Activated naive CD8-positive, alpha-beta T cell treated with anti-CD3 and anti-CD28 coated beads, Interleukin-2, amount 10 ng/mL, durations not matched to agents 7 days and 5 days (primary cell): ENCODE data around the gene NUTM2D. TPM values are rescaled to one million over a fixed set of nuclear protein-coding genes. Genes with fewer than 3 reads are reported as not detected.
"Not testable (repeated sequence)": the region's sequence is repeated elsewhere in the genome, so short reads cannot be mapped to it uniquely, and the experiment has no call there.

Source experiments
- ATAC-seq: fragments of 150-1000 bp; cut with Tn5 transposase; one replicate; pipeline ENCODE4 v1.10.0; 2021; ENCODE audit warnings: low read depth, moderate library complexity
- POLR2A ChIA-PET: fragments of 350-600 bp; sonication (Branson Sonifier 250); formaldehyde crosslinking; loops from one replicate; lab custom pipeline; 2021; ENCODE audit warnings: antibody characterized with exemption; lab: Charles Lee
- DNase-seq: peaks from one replicate; pipeline ENCODE4 v3.0.0; 2021
- H3K27ac Mint-ChIP-seq: one replicate; pipeline ENCODE4 v1.8.0; 2022; ENCODE audit warnings: mild to moderate bottlenecking, mixed read lengths
- H3K27me3 Mint-ChIP-seq: one replicate; pipeline ENCODE4 v1.8.0; 2022; ENCODE audit warnings: mild to moderate bottlenecking, moderate library complexity, mixed read lengths
- H3K36me3 Mint-ChIP-seq: one replicate; pipeline ENCODE4 v1.8.0; 2021; ENCODE audit warnings: mild to moderate bottlenecking, mixed read lengths
- H3K4me1 Mint-ChIP-seq: one replicate; pipeline ENCODE4 v1.8.0; 2021; ENCODE audit warnings: mixed read lengths
- H3K4me3 Mint-ChIP-seq: one replicate; pipeline ENCODE4 v1.8.0; 2022; ENCODE audit warnings: mild to moderate bottlenecking, moderate library complexity, mixed read lengths
- H3K9me3 Mint-ChIP-seq: one replicate; pipeline ENCODE4 v1.8.0; 2021; ENCODE audit warnings: mixed read lengths
- total RNA-seq, 2 experiments: library from RNA; stranded (reverse); gene quantifications; one replicate each; pipeline ENCODE4 v1.2.3, GENCODE V29; 2021

Gene NUTM2D
- total RNA-seq, 2 experiments from 2014 or later, result 2.6 to 4.1 TPM

DNA sequence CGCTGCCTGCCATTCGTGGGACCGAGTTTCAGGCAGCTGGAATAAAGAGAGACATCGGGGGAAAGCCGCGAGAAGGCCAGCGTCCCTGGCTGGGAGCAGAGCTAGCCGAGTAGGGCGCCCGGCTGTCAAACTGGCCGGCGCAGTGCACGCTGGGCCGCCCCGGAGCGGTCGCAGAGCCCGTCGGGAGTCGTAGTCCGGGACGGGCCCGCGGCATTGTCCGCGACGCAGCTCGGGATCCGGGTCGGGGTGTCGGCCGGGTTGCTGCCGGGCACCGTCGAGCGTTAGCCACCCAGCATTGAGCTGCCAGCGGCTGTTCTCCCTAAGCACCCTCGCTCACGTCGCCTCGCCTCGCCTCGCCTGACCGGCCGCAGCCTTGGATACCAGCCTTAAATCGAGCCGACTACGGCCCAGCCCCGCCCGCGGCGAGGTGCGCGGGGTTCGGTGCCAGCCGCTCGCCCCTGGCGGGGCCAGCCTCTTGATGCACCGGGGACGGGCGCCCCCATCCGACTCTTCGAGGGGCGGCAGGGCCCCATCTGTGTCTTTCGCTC is 14.8 kb upstream of the NUTM2D start:
- peak; percentile 89 for DNase-seq
- Mint-ChIP-seq H3K27ac (peak overlapping the region; percentile 78), H3K4me3 (peak overlapping the region; percentile 75), H3K4me1 (peaks cover 12% of the 10 kb centered on the region)
- POLR2A ChIA-PET, H3K27me3 Mint-ChIP-seq, H3K9me3 Mint-ChIP-seq, H3K36me3 Mint-ChIP-seq: not testable (repeated sequence)
- peak; percentile 83 for ATAC-seq

GRCh38 chr10:87345743-87346142 is 11.8 kb upstream of the NUTM2D start:
- H3K9me3 Mint-ChIP-seq, H3K4me3 Mint-ChIP-seq, H3K36me3 Mint-ChIP-seq, ATAC-seq, H3K27me3 Mint-ChIP-seq, DNase-seq, POLR2A ChIA-PET, H3K4me1 Mint-ChIP-seq, H3K27ac Mint-ChIP-seq: not testable (repeated sequence)

DNA sequence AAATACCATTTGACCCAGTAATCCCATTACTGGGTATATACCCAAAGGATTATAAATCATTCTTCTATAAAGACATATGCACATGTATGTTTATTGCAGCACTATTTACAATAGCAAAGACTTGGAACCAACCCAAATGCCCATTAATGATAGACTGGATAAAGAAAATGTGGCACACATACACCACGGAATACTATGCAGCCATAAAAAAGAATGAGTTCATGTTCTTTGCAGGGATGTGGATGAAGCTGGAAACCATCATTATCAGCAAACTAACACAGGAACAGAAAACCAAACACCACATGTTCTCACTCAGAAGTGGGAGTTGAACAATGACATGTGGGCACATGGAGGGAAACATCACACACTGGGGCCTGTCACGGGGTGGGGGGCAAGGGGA is 7.4 kb upstream of the NUTM2D start:
- not testable (repeated sequence) for H3K27me3 Mint-ChIP-seq, H3K4me3 Mint-ChIP-seq

GRCh38 chr10:87352825-87353224 is 4.7 kb upstream of the NUTM2D start:
- DNase-seq, H3K27ac Mint-ChIP-seq, POLR2A ChIA-PET: not testable (repeated sequence)

More for the DNA sequence above, 7.4 kb upstream of the NUTM2D start:
- ATAC-seq, H3K4me1 Mint-ChIP-seq, H3K9me3 Mint-ChIP-seq, POLR2A ChIA-PET, H3K36me3 Mint-ChIP-seq, DNase-seq, H3K27ac Mint-ChIP-seq: not testable (repeated sequence)

DNA sequence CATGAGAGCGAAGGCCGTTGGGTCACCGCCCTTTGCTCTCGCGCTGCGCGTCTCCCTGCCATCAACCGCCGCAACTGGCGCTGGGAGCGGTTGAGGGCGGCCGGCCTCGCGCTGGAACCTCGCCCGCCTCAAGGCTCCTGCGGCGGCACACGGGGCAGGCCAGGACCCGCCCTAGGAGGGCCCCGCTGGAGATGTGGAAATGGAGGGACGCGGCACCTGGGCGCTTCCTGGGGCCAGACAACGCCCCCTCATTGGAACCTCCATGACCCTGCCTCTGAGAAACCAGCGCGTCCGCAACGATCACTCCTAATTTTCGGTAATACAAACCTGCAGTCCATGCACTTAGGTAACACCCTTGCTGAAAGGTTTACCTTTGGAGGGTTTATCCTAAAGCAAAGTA is 2.4 kb upstream of the NUTM2D start:
- H3K9me3 Mint-ChIP-seq, H3K36me3 Mint-ChIP-seq, H3K27ac Mint-ChIP-seq, H3K27me3 Mint-ChIP-seq, DNase-seq, H3K4me3 Mint-ChIP-seq, ATAC-seq, POLR2A ChIA-PET, H3K4me1 Mint-ChIP-seq: not testable (repeated sequence)

More at GRCh38 chr10:87352825-87353224, 4.7 kb upstream of the NUTM2D start:
- not testable (repeated sequence) for H3K4me1 Mint-ChIP-seq, H3K4me3 Mint-ChIP-seq, H3K36me3 Mint-ChIP-seq, H3K27me3 Mint-ChIP-seq, ATAC-seq, H3K9me3 Mint-ChIP-seq

- H3K9me3 Mint-ChIP-seq, H3K27ac Mint-ChIP-seq, H3K4me1 Mint-ChIP-seq, POLR2A ChIA-PET, H3K4me3 Mint-ChIP-seq, H3K36me3 Mint-ChIP-seq, ATAC-seq, H3K27me3 Mint-ChIP-seq, DNase-seq: not testable (repeated sequence)
Measured at GRCh38 chr10:87358159-87358558, 615 bp downstream of the NUTM2D start.

GRCh38 chr10:87369514-87370112 is 12.1 kb downstream of the NUTM2D start:
- H3K27me3 Mint-ChIP-seq, H3K9me3 Mint-ChIP-seq, POLR2A ChIA-PET, H3K27ac Mint-ChIP-seq, H3K36me3 Mint-ChIP-seq, H3K4me1 Mint-ChIP-seq, H3K4me3 Mint-ChIP-seq, DNase-seq, ATAC-seq: not testable (repeated sequence)

DNA sequence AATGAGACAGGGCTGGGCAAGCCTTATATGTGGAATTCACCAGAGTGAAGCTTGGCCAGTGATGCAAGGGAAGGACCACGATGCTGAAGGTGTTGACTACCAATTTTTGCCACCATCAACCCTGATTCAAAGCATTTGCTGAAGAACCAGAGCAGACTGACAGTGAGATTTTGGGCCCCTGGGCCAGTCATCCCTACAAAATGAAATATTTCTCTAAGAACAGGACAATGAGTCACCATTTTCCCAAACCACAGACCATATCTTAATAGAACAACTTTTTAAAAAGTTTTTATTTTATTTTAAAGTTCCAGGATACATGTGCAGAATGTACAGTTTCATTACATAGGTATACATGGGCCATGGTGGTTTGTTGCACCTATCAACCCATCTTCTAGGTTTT is 16.5 kb downstream of the NUTM2D start:
- H3K36me3 Mint-ChIP-seq, H3K27ac Mint-ChIP-seq, H3K27me3 Mint-ChIP-seq, POLR2A ChIA-PET, H3K9me3 Mint-ChIP-seq, DNase-seq, ATAC-seq, H3K4me3 Mint-ChIP-seq, H3K4me1 Mint-ChIP-seq: not testable (repeated sequence)

DNA sequence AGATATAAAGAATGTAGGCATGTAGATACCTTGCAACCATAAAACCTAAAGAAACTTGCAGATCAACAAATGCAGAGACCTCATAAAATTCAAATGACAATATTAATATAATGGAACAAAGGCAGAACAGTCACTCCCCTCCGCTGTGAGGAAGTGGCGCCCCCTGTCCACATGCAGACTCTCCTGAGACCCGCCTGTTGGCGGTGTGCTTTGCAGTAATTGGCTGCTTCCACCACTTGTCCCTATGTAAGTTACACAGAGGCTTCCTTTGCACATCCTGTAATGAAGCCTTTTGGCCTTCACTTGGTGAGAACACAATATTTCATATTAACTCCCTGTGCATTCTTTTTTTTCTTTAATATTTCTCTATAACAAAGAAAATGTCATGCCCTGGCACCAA is 21.6 kb downstream of the NUTM2D start:
- H3K27ac Mint-ChIP-seq, H3K4me3 Mint-ChIP-seq, H3K27me3 Mint-ChIP-seq, H3K9me3 Mint-ChIP-seq, DNase-seq, POLR2A ChIA-PET, H3K36me3 Mint-ChIP-seq, H3K4me1 Mint-ChIP-seq: not testable (repeated sequence)
- peak; percentile 47 for ATAC-seq

GRCh38 chr10:87383149-87383857 is 25.8 kb downstream of the NUTM2D start:
- H3K36me3 Mint-ChIP-seq, H3K27me3 Mint-ChIP-seq, ATAC-seq, DNase-seq, H3K27ac Mint-ChIP-seq, H3K4me1 Mint-ChIP-seq, H3K4me3 Mint-ChIP-seq, POLR2A ChIA-PET, H3K9me3 Mint-ChIP-seq: not testable (repeated sequence)

- POLR2A ChIA-PET, H3K4me1 Mint-ChIP-seq, H3K27ac Mint-ChIP-seq, ATAC-seq, H3K9me3 Mint-ChIP-seq, DNase-seq, H3K36me3 Mint-ChIP-seq, H3K27me3 Mint-ChIP-seq, H3K4me3 Mint-ChIP-seq: not testable (repeated sequence)
Measured at GRCh38 chr10:87384283-87384682, 26.7 kb downstream of the NUTM2D start.

GRCh38 chr10:87385762-87386360 is 28.3 kb downstream of the NUTM2D start:
- DNase-seq, H3K4me1 Mint-ChIP-seq, H3K4me3 Mint-ChIP-seq, ATAC-seq, POLR2A ChIA-PET, H3K27ac Mint-ChIP-seq, H3K36me3 Mint-ChIP-seq, H3K9me3 Mint-ChIP-seq, H3K27me3 Mint-ChIP-seq: not testable (repeated sequence)

GRCh38 chr10:87391360-87391759 is 33.8 kb downstream of the NUTM2D start:
- H3K4me3 Mint-ChIP-seq, H3K27ac Mint-ChIP-seq, DNase-seq, H3K4me1 Mint-ChIP-seq, H3K9me3 Mint-ChIP-seq, POLR2A ChIA-PET, H3K27me3 Mint-ChIP-seq, ATAC-seq, H3K36me3 Mint-ChIP-seq: not testable (repeated sequence)

DNA sequence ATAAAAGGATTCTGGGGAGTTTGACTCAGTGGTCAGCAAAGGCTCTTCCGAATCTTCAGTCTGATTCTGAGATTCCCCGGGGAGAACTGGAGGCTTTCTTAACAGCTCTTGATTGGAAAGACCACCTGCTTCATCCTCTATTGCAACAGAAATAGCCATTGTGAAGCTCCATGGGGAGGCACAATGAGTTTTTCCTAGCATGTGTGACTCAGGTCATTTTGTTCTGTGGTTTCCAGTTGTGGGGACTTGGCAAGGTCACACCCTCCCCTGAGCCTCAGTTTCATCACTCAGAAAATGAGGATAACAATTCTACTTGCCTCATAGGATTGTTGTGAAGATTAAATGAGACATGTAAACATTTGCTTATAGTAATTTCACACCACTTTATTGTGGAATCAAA is 38.7 kb downstream of the NUTM2D start:
- H3K4me1 Mint-ChIP-seq, POLR2A ChIA-PET, DNase-seq, H3K27me3 Mint-ChIP-seq, H3K36me3 Mint-ChIP-seq, H3K9me3 Mint-ChIP-seq, H3K27ac Mint-ChIP-seq, ATAC-seq, H3K4me3 Mint-ChIP-seq: not testable (repeated sequence)
